NCI-H1694 treated with DMSO at 0.1 percent for 48 hours (cell line): ENCODE data around the gene SQSTM1.
"Not testable (repeated sequence)": the region's sequence is repeated elsewhere in the genome, so short reads cannot be mapped to it uniquely, and the experiment has no call there.

Source experiments
- DNase-seq: peaks from one replicate; lab custom pipeline; 2025; lab: John Stamatoyannopoulos, UW

SQSTM1 gene

GRCh38 chr5:179858586-179859427 is 38.1 kb downstream of the SQSTM1 start, which contains the start of gene MRNIP:
Gene MRNIP, minus strand, starts transcription at chr5:179858817. Its CDS starts 21 bp downstream, at chr5:179858796.
- peak; percentile 85 for DNase-seq

GRCh38 chr5:179860301-179860700 is 39.6 kb downstream of the SQSTM1 start:
- DNase-seq = no peak

- DNase-seq = no peak
These were observed 41.6 kb downstream of the SQSTM1 start for GRCh38 chr5:179862296-179862695.

GRCh38 chr5:179862891-179863290 is 42.2 kb downstream of the SQSTM1 start:
- DNase-seq = no peak

- DNase-seq = no peak
These were observed 42.9 kb downstream of the SQSTM1 start for GRCh38 chr5:179863449-179864085.

- no peak for DNase-seq
These were observed 44.0 kb downstream of the SQSTM1 start for GRCh38 chr5:179864686-179865085.

GRCh38 chr5:179865491-179866240 is 45.0 kb downstream of the SQSTM1 start:
- DNase-seq = no peak

GRCh38 chr5:179866241-179867078 is 45.8 kb downstream of the SQSTM1 start:
- no peak for DNase-seq

- no peak for DNase-seq
These were observed 46.4 kb downstream of the SQSTM1 start for GRCh38 chr5:179867079-179867465.

GRCh38 chr5:179867476-179867875 is 46.8 kb downstream of the SQSTM1 start:
- DNase-seq = no peak

- DNase-seq = no peak
These were observed 47.8 kb downstream of the SQSTM1 start for GRCh38 chr5:179868541-179868940.

GRCh38 chr5:179869101-179869500 is 48.4 kb downstream of the SQSTM1 start:
- DNase-seq = no peak

GRCh38 chr5:179869641-179870402 is 49.1 kb downstream of the SQSTM1 start:
- DNase-seq = no peak

- peak; percentile 65 for DNase-seq
These were observed 49.7 kb downstream of the SQSTM1 start for GRCh38 chr5:179870403-179870903.

- no peak for DNase-seq
These were observed 50.2 kb downstream of the SQSTM1 start for GRCh38 chr5:179870952-179871351.

- not testable (repeated sequence) for DNase-seq
These were observed 50.8 kb downstream of the SQSTM1 start for GRCh38 chr5:179871533-179871932.

- no peak for DNase-seq
These were observed 51.5 kb downstream of the SQSTM1 start for GRCh38 chr5:179872055-179872827.

GRCh38 chr5:179872828-179873575 is 52.3 kb downstream of the SQSTM1 start:
- no peak for DNase-seq

- DNase-seq = no peak
These were observed 52.9 kb downstream of the SQSTM1 start for GRCh38 chr5:179873588-179874110.
